ENCODE data around the gene FIP1L1. TPM values are rescaled to one million over a fixed set of nuclear protein-coding genes. Genes with fewer than 3 reads are reported as not detected.

FIP1L1 gene
- total and polyA plus RNA-seq, 2 of the 13 experiments (the other 11 are each of a cell fraction or from before 2014, with no cell fraction given), result 14.9 to 69.4 TPM

DNA sequence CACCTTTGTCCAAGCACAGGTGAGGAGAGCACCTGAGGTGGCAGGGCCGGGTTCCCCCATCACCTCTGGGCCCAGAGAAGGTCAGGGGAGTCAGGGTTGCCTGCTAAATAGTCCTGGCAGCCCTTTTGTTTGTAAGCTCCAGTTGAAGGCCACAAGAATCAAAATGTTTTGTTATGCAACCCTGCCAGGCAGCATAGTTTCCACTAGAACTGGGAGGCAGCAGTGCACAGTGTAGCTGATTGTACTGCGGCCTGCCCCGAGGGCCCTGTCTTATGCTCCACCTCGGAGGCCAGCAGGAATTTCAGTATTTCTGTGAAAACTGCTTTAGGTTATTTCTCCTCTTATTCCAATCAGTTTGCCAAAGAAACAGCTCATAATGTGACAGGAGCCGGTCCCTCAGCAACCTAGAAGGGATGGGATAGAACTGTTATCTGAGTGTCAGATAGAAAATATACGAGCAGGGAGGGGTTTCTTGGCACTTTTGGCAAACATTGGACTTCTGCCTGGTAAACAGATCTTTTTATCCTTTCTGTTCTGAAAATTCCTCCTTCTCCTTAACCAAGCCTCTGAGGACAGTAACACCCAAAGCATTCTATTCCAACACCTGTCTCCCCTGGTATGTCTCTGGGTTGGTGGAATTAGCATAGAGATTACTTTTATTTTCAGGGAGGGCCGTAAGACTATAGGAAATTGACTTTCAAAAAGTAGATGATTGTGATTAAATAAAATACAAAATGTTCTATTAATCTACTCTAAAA, 120.2 kb downstream of the FIP1L1 start (continued):
- TF ChIP-seq, protein P1, sequence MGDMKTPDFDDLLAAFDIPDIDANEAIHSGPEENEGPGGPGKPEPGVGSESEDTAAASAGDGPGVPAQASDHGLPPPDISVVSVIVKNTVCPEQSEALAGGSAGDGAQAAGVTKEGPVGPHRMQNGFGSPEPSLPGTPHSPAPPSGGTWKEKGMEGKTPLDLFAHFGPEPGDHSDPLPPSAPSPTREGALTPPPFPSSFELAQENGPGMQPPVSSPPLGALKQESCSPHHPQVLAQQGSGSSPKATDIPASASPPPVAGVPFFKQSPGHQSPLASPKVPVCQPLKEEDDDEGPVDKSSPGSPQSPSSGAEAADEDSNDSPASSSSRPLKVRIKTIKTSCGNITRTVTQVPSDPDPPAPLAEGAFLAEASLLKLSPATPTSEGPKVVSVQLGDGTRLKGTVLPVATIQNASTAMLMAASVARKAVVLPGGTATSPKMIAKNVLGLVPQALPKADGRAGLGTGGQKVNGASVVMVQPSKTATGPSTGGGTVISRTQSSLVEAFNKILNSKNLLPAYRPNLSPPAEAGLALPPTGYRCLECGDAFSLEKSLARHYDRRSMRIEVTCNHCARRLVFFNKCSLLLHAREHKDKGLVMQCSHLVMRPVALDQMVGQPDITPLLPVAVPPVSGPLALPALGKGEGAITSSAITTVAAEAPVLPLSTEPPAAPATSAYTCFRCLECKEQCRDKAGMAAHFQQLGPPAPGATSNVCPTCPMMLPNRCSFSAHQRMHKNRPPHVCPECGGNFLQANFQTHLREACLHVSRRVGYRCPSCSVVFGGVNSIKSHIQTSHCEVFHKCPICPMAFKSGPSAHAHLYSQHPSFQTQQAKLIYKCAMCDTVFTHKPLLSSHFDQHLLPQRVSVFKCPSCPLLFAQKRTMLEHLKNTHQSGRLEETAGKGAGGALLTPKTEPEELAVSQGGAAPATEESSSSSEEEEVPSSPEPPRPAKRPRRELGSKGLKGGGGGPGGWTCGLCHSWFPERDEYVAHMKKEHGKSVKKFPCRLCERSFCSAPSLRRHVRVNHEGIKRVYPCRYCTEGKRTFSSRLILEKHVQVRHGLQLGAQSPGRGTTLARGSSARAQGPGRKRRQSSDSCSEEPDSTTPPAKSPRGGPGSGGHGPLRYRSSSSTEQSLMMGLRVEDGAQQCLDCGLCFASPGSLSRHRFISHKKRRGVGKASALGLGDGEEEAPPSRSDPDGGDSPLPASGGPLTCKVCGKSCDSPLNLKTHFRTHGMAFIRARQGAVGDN (CRISPR knock-in tag; IDR thresholded peaks at IDR 0.05), result no peak
- 0 out of 2 replicates have a peak, but pooled peaks have one; percentile 26 for TF ChIP-seq GATAD2A (CRISPR knock-in tag; IDR thresholded peaks at IDR 0.05)
- TF ChIP-seq ZMYM4 (CRISPR knock-in tag; IDR thresholded peaks at IDR 0.05), result peak; percentile 46
- TF ChIP-seq REPIN1 (CRISPR knock-in tag; IDR thresholded peaks at IDR 0.05; ENCODE audit: borderline replicate concordance, low read depth), result peak; percentile 37; the same call in 1 of the 2 replicates
- TF ChIP-seq HOXA9 (CRISPR knock-in tag; IDR thresholded peaks at IDR 0.05; ENCODE audit: borderline replicate concordance), result no peak
- no peak for TF ChIP-seq POLR2AphosphoS5 (IDR thresholded peaks at IDR 0.05; ENCODE audit: low read depth, low read length)
- no peak for TF ChIP-seq ZSCAN25 (CRISPR knock-in tag; IDR thresholded peaks at IDR 0.05)
- TF ChIP-seq LCORL (IDR thresholded peaks at IDR 0.05), result no peak
- TF ChIP-seq LCORL (CRISPR knock-in tag; IDR thresholded peaks at IDR 0.05), result 0 out of 2 replicates have a peak, but pooled peaks have one; percentile 28
- TF ChIP-seq STAG1 (CRISPR knock-in tag; IDR thresholded peaks at IDR 0.05), result 0 out of 2 replicates have a peak, but pooled peaks have one; percentile 18
- no peak for TF ChIP-seq NONO (IDR thresholded peaks at IDR 0.05)
- TF ChIP-seq NONO (CRISPR knock-in tag; conservative IDR thresholded peaks at IDR 0.05), result no peak
- TF ChIP-seq ZNF264 (CRISPR knock-in tag; IDR thresholded peaks at IDR 0.05), result no peak
- no peak for TF ChIP-seq ZNF180 (CRISPR knock-in tag; IDR thresholded peaks at IDR 0.05; ENCODE audit: borderline replicate concordance, low read depth)
- TF ChIP-seq, protein P2, sequence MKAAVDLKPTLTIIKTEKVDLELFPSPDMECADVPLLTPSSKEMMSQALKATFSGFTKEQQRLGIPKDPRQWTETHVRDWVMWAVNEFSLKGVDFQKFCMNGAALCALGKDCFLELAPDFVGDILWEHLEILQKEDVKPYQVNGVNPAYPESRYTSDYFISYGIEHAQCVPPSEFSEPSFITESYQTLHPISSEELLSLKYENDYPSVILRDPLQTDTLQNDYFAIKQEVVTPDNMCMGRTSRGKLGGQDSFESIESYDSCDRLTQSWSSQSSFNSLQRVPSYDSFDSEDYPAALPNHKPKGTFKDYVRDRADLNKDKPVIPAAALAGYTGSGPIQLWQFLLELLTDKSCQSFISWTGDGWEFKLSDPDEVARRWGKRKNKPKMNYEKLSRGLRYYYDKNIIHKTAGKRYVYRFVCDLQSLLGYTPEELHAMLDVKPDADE (CRISPR knock-in tag; IDR thresholded peaks at IDR 0.05), result no peak
- TF ChIP-seq IRX3 (CRISPR knock-in tag; IDR thresholded peaks at IDR 0.05; ENCODE audit: borderline replicate concordance, low read depth), result no peak
- TF ChIP-seq ATF1 (CRISPR knock-in tag; IDR thresholded peaks at IDR 0.05), result no peak
- peak; percentile 75 for TF ChIP-seq TEAD3 (CRISPR knock-in tag; optimal IDR thresholded peaks at IDR 0.05; ENCODE audit: borderline replicate concordance)
- TF ChIP-seq REXO4 (CRISPR knock-in tag; IDR thresholded peaks at IDR 0.05; ENCODE audit: borderline replicate concordance), result no peak
- no peak for TF ChIP-seq SPEN (CRISPR knock-in tag; IDR thresholded peaks at IDR 0.05; ENCODE audit: low read depth)
- no peak for TF ChIP-seq ZNF549 (CRISPR knock-in tag; IDR thresholded peaks at IDR 0.05)
- no peak for TF ChIP-seq BRCA1 (CRISPR knock-in tag; IDR thresholded peaks at IDR 0.05)
- no peak for TF ChIP-seq ZSCAN22 (CRISPR knock-in tag; IDR thresholded peaks at IDR 0.05)
- no peak for TF ChIP-seq MXD4 (CRISPR knock-in tag; IDR thresholded peaks at IDR 0.05)
- TF ChIP-seq ARID2 (CRISPR knock-in tag; IDR thresholded peaks at IDR 0.05; ENCODE audit: borderline replicate concordance), result no peak
- TF ChIP-seq, protein P3, sequence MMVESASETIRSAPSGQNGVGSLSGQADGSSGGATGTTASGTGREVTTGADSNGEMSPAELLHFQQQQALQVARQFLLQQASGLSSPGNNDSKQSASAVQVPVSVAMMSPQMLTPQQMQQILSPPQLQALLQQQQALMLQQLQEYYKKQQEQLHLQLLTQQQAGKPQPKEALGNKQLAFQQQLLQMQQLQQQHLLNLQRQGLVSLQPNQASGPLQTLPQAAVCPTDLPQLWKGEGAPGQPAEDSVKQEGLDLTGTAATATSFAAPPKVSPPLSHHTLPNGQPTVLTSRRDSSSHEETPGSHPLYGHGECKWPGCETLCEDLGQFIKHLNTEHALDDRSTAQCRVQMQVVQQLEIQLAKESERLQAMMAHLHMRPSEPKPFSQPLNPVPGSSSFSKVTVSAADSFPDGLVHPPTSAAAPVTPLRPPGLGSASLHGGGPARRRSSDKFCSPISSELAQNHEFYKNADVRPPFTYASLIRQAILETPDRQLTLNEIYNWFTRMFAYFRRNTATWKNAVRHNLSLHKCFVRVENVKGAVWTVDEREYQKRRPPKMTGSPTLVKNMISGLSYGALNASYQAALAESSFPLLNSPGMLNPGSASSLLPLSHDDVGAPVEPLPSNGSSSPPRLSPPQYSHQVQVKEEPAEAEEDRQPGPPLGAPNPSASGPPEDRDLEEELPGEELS (CRISPR knock-in tag; IDR thresholded peaks at IDR 0.05), result peak; percentile 35; the same call in 1 of the 2 replicates
